Subcutaneous adipose tissue (tissue), 4 donors: ENCODE data around the gene EFEMP1. TPM values are rescaled to one million over a fixed set of nuclear protein-coding genes. Genes with fewer than 3 reads are reported as not detected.

Source experiments
- CTCF ChIP-seq: fragments of 450-650 bp; IDR thresholded peaks from one replicate; pipeline ENCODE4 v1.5.1; 2016; ENCODE audit warnings: low read depth, mild to moderate bottlenecking, control low read depth, antibody characterized with exemption, moderate library complexity
- total RNA-seq, 4 donors: library from RNA; depleted of rRNA; stranded (reverse); fragments of >200 nt; gene quantifications; one replicate each; pipeline ENCODE4 v1.1.0, GENCODE V29; 2016

The EFEMP1 gene
- total RNA-seq, 4 donors from 2014 or later, result 163 to 424 (median 345) TPM

GRCh38 chr2:55842046-55842445 is 81.5 kb downstream of the EFEMP1 start:
- no peak for TF ChIP-seq CTCF

- no peak for TF ChIP-seq CTCF
Measured at GRCh38 chr2:55840460-55840859, 83.1 kb downstream of the EFEMP1 start.

- no peak for TF ChIP-seq CTCF
Measured at GRCh38 chr2:55839182-55839819, 84.3 kb downstream of the EFEMP1 start.

GRCh38 chr2:55838653-55839052 is 84.9 kb downstream of the EFEMP1 start:
- TF ChIP-seq CTCF, result no peak

- TF ChIP-seq CTCF, result no peak
Measured at GRCh38 chr2:55837073-55837472, 86.5 kb downstream of the EFEMP1 start.

- TF ChIP-seq CTCF, result no peak
Measured at GRCh38 chr2:55827855-55828254, 95.7 kb downstream of the EFEMP1 start.

- no peak for TF ChIP-seq CTCF
Measured at GRCh38 chr2:55826246-55826645, 97.3 kb downstream of the EFEMP1 start.
